ENCODE measurements around the gene ASTN2. TPM values are rescaled to one million over a fixed set of nuclear protein-coding genes. Genes with fewer than 3 reads are reported as not detected.
"Not testable (repeated sequence)": the region's sequence is repeated elsewhere in the genome, so short reads cannot be mapped to it uniquely, and the experiment has no call there.

ASTN2 gene
- total RNA-seq, 2 donors from 2014 or later: 2.2 to 5.1 TPM

DNA sequence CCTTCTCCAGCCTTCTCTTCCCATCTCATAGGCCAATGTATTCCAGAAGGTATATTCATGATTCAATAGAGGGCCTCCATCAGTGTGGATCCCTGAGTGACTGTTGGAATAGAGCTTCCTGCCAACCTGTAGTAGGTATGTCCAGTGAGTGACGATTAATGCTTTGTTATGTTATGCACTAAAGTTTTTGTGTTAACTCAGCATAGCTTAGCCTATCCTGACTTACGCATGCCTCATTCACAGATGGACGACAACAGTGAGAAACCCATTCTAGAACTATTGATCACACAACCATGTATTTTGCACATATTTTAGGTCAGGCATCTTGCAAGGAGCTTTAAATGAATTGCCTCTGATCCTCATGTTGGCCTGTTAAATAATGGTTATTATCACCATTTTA is 953.2 kb downstream of the ASTN2 start:
- Mint-ChIP-seq H3K4me1 (ENCODE audit: low read depth in 2 of 2) (no peaks in the 10 kb centered on the region), H3K9me3 (peaks cover 4% of the 10 kb centered on the region), H3K27me3 (no peaks in the 10 kb centered on the region), H3K36me3 (peaks cover 2% of the 10 kb centered on the region), H3K27ac (no peak overlapping the region), H3K4me3 (no peak overlapping the region)
- ATAC-seq: no peak
- DNase-seq (ENCODE audit: low spot score): no peak

DNA sequence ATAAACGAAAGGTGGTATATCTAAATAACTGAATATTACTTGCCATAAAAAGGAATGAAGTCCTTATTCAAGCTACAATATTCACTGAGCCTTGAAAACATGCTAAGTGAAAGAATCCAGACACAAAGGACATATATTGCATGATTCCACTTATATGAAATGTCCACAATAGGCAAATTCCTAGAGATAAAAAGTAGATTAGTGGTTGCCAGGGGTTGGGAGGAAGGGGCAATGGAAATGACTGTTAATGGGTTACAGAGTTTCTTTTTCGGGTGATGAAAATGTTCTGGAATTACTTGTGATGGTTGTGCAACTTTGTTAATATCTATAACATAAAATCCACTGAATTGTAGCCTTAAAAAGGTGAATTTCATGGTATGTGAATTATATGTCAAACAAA is 954.8 kb downstream of the ASTN2 start:
- peaks cover 6% of the 10 kb centered on the region for H3K9me3 Mint-ChIP-seq
- peaks cover 11% of the 10 kb centered on the region for H3K36me3 Mint-ChIP-seq
- no peak for ATAC-seq
- H3K27me3 Mint-ChIP-seq: no peaks in the 10 kb centered on the region
- no peak for DNase-seq (ENCODE audit: low spot score)
- no peak overlapping the region for H3K27ac Mint-ChIP-seq
- no peak overlapping the region for H3K4me3 Mint-ChIP-seq
- H3K4me1 Mint-ChIP-seq (ENCODE audit: low read depth in 2 of 2): no peaks in the 10 kb centered on the region

GRCh38 chr9:116459576-116459975 is 955.3 kb downstream of the ASTN2 start:
- Mint-ChIP-seq H3K9me3 (peaks cover 6% of the 10 kb centered on the region), H3K36me3 (peaks cover 11% of the 10 kb centered on the region), H3K4me3 (no peak overlapping the region), H3K27me3 (no peaks in the 10 kb centered on the region), H3K27ac (no peak overlapping the region), H3K4me1 (ENCODE audit: low read depth in 2 of 2) (no peaks in the 10 kb centered on the region)
- DNase-seq (ENCODE audit: low spot score) (no peak), ATAC-seq (no peak)

DNA sequence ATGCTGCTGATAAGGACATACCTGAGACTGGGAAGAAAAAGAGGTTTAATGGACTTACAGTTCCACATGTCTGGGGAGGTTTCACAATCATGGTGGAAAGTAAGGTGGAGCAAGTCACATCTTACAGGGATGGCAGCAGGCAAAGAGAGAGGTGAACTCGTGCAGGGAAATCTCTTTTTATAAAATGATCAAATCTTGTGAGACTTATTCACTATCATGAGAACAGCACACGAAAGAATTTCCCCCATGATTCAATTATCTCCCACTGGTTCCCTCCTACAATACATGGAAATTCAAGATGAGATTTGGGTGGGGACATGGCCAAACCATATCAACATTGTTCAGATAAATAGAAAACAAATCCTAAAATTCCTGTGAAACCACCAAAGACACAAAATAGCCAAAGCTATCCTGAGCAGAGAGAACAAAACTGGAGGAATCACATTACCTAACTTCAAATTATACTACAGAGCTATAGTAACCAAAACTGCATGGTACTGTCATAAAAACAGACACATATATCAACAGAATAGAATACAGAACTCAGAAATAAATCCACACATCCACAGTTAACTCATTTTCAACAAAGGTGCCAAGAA is 958.3 kb downstream of the ASTN2 start:
- ATAC-seq (no peak), DNase-seq (ENCODE audit: low spot score) (no peak)
- Mint-ChIP-seq H3K27me3 (no peaks in the 10 kb centered on the region), H3K4me3 (no peak overlapping the region), H3K9me3 (peaks cover 5% of the 10 kb centered on the region), H3K36me3 (peaks cover 11% of the 10 kb centered on the region), H3K27ac (no peak overlapping the region), H3K4me1 (ENCODE audit: low read depth in 2 of 2) (no peaks in the 10 kb centered on the region)

GRCh38 chr9:116454539-116454938 is 960.3 kb downstream of the ASTN2 start:
- ATAC-seq; H3K9me3 Mint-ChIP-seq; H3K4me1 Mint-ChIP-seq (ENCODE audit: low read depth in 2 of 2); H3K4me3 Mint-ChIP-seq; H3K27ac Mint-ChIP-seq; DNase-seq (ENCODE audit: low spot score); H3K27me3 Mint-ChIP-seq: not testable (repeated sequence)
- H3K36me3 Mint-ChIP-seq: peaks cover 11% of the 10 kb centered on the region

GRCh38 chr9:116453785-116454184 is 961.1 kb downstream of the ASTN2 start:
- DNase-seq (ENCODE audit: low spot score): no peak
- H3K4me3 Mint-ChIP-seq: no peak overlapping the region
- no peak for ATAC-seq
- H3K9me3 Mint-ChIP-seq: peaks cover 2% of the 10 kb centered on the region
- peaks cover 11% of the 10 kb centered on the region for H3K36me3 Mint-ChIP-seq
- no peak overlapping the region for H3K27ac Mint-ChIP-seq
- no peaks in the 10 kb centered on the region for H3K27me3 Mint-ChIP-seq
- H3K4me1 Mint-ChIP-seq (ENCODE audit: low read depth in 2 of 2): no peaks in the 10 kb centered on the region

- DNase-seq (ENCODE audit: low spot score) (no peak), ATAC-seq (no peak)
- H3K36me3 Mint-ChIP-seq: peaks cover 11% of the 10 kb centered on the region
- peaks cover 2% of the 10 kb centered on the region for H3K9me3 Mint-ChIP-seq
- H3K4me3 Mint-ChIP-seq: no peak overlapping the region
- no peaks in the 10 kb centered on the region for H3K27me3 Mint-ChIP-seq
- no peaks in the 10 kb centered on the region for H3K4me1 Mint-ChIP-seq (ENCODE audit: low read depth in 2 of 2)
- no peak overlapping the region for H3K27ac Mint-ChIP-seq
Observed at GRCh38 chr9:116452634-116453033, 962.2 kb downstream of the ASTN2 start.

- no peak overlapping the region for H3K4me3 Mint-ChIP-seq
- no peaks in the 10 kb centered on the region for H3K27me3 Mint-ChIP-seq
- no peak overlapping the region for H3K27ac Mint-ChIP-seq
- DNase-seq (ENCODE audit: low spot score) (no peak), ATAC-seq (no peak)
- H3K9me3 Mint-ChIP-seq: peaks cover 2% of the 10 kb centered on the region
- peaks cover 11% of the 10 kb centered on the region for H3K36me3 Mint-ChIP-seq
- no peaks in the 10 kb centered on the region for H3K4me1 Mint-ChIP-seq (ENCODE audit: low read depth in 2 of 2)
Observed at GRCh38 chr9:116452227-116452626, 962.6 kb downstream of the ASTN2 start.

- DNase-seq (ENCODE audit: low spot score): no peak
- no peak for ATAC-seq
- Mint-ChIP-seq H3K4me3 (no peak overlapping the region), H3K36me3 (peaks cover 9% of the 10 kb centered on the region), H3K27me3 (no peaks in the 10 kb centered on the region), H3K9me3 (peaks cover 2% of the 10 kb centered on the region), H3K4me1 (ENCODE audit: low read depth in 2 of 2) (no peaks in the 10 kb centered on the region), H3K27ac (no peak overlapping the region)
Observed at GRCh38 chr9:116451500-116452115, 963.2 kb downstream of the ASTN2 start.

- no peaks in the 10 kb centered on the region for H3K36me3 Mint-ChIP-seq
- DNase-seq (ENCODE audit: low spot score): no peak
- no peak for ATAC-seq
- H3K27me3 Mint-ChIP-seq: no peaks in the 10 kb centered on the region
- no peaks in the 10 kb centered on the region for H3K9me3 Mint-ChIP-seq
- no peak overlapping the region for H3K27ac Mint-ChIP-seq
- no peaks in the 10 kb centered on the region for H3K4me1 Mint-ChIP-seq (ENCODE audit: low read depth in 2 of 2)
- no peak overlapping the region for H3K4me3 Mint-ChIP-seq
Observed at GRCh38 chr9:116450378-116451139, 964.3 kb downstream of the ASTN2 start.

- Mint-ChIP-seq H3K9me3 (no peaks in the 10 kb centered on the region), H3K36me3 (no peaks in the 10 kb centered on the region), H3K4me1 (ENCODE audit: low read depth in 2 of 2) (no peaks in the 10 kb centered on the region), H3K27me3 (no peaks in the 10 kb centered on the region), H3K27ac (no peak overlapping the region), H3K4me3 (no peak overlapping the region)
- ATAC-seq: no peak
- no peak for DNase-seq (ENCODE audit: low spot score)
Observed at GRCh38 chr9:116449949-116450348, 964.9 kb downstream of the ASTN2 start.

GRCh38 chr9:116448431-116448830 is 966.4 kb downstream of the ASTN2 start:
- no peak overlapping the region for H3K27ac Mint-ChIP-seq
- H3K4me3 Mint-ChIP-seq: no peak overlapping the region
- ATAC-seq (no peak), DNase-seq (ENCODE audit: low spot score) (no peak)
- no peaks in the 10 kb centered on the region for H3K27me3 Mint-ChIP-seq
- H3K36me3 Mint-ChIP-seq: no peaks in the 10 kb centered on the region
- H3K9me3 Mint-ChIP-seq: no peaks in the 10 kb centered on the region
- H3K4me1 Mint-ChIP-seq (ENCODE audit: low read depth in 2 of 2): no peaks in the 10 kb centered on the region

GRCh38 chr9:116447934-116448333 is 966.9 kb downstream of the ASTN2 start:
- Mint-ChIP-seq H3K9me3 (no peaks in the 10 kb centered on the region), H3K36me3 (no peaks in the 10 kb centered on the region), H3K27me3 (no peaks in the 10 kb centered on the region), H3K27ac (no peak overlapping the region), H3K4me3 (no peak overlapping the region), H3K4me1 (ENCODE audit: low read depth in 2 of 2) (no peaks in the 10 kb centered on the region)
- ATAC-seq (no peak), DNase-seq (ENCODE audit: low spot score) (no peak)

GRCh38 chr9:116442528-116442927 is 972.3 kb downstream of the ASTN2 start:
- H3K4me3 Mint-ChIP-seq: no peak overlapping the region
- no peaks in the 10 kb centered on the region for H3K27me3 Mint-ChIP-seq
- DNase-seq (ENCODE audit: low spot score) (no peak), ATAC-seq (no peak)
- no peaks in the 10 kb centered on the region for H3K4me1 Mint-ChIP-seq (ENCODE audit: low read depth in 2 of 2)
- peaks cover 9% of the 10 kb centered on the region for H3K9me3 Mint-ChIP-seq
- peaks cover 15% of the 10 kb centered on the region for H3K36me3 Mint-ChIP-seq
- no peak overlapping the region for H3K27ac Mint-ChIP-seq
